ENCODE measurements around the gene EOMES. TPM values are rescaled to one million over a fixed set of nuclear protein-coding genes. Genes with fewer than 3 reads are reported as not detected.
A peak's percentile ranks its signal among the peaks of the same experiment; 100 is the strongest.
"Not testable (repeated sequence)": the region's sequence is repeated elsewhere in the genome, so short reads cannot be mapped to it uniquely, and the experiment has no call there.

Gene EOMES
- total RNA-seq: 0.98 TPM

DNA sequence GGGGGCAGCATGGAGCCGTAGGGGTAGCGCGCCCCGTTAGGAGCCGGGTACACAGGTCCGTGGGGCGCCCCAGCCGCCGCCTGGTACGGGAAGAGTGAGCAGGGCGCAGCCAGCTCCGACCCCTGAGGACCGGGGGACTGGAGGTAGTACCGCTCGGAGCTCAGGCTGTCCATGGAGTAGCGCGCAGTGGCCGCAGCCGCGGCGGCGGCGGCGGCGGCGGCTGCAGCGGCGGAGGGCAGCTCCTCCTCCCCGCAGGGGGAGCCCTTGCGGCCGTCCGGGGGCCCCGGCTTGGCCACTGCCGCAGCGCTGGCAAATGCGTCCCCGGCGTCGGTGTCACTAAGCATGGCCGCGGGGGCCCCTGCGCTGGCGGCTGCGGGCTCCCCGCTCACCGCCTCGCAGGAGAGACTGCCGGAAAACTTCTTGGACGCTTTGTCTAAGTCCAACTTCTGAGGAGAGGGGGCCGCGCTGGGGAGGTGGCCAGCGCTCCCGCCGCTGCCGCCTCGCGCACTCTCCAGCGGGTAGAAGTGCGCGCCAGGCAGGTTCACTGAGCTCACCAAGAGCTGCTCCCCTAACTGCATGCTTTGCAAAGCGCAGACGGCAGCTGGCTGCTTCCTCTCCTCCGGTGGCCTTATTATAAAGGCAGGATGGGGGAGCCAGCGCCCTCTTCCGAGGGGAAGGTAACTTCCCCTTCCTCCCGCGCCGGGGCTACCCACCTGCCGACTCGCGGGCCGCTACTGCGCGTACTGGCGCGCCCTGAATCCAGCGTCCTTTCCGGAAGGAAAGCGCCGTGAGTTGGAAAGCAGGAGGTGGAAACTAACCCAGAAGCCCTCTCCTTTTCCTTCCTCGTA, at the start of gene EOMES:
Gene EOMES, minus strand, starts transcription at position 607 of the 848 bp plus-strand sequence. Its CDS starts 29 bp downstream, at position 578.
- peak; percentile 18 for ATAC-seq
- DNase-seq (ENCODE audit: low spot score): no peak
- intact Hi-C loops (cut with DNase I): no loop called here

DNA sequence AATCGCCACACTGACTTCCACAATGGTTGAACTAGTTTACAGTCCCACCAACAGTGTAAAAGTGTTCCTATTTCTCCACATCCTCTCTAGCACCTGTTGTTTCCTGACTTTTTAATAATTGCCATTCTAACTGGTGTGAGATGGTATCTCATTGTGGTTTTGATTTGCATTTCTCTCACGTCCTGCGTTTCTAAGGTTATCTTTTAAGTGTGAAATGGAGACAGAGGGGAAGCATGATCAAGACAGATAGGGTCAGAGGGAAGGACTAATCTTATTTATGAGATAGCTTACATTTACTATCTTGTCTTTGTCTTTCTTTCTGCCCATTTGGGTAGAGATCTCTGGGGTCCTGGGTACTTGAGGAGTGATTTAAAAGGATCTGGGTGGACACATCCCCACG, 48.3 kb upstream of the EOMES start:
- ATAC-seq; DNase-seq (ENCODE audit: low spot score); intact Hi-C loops (cut with DNase I): not testable (repeated sequence)

DNA sequence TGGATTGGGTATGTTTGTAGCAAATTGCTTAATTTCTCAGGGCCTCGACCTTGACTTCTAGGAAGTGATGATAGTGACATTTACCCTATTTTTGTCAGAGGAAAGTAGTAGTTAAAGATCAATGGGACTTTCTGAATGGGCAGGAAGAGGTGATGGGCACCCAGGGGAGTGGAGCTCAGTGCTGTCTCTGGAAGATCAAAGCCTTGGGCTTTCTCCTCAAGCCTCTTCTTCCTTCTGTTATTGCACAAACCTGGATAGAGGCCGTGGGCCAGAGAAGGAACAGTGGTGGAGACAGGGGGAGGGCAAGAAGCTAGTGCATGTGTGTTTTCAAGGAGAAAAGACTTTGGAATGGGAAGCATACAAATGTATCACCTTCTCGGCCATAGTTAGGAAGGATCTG, 44.9 kb upstream of the EOMES start:
- intact Hi-C loops (cut with DNase I): no loop called here
- no peak for ATAC-seq
- DNase-seq (ENCODE audit: low spot score): no peak

DNA sequence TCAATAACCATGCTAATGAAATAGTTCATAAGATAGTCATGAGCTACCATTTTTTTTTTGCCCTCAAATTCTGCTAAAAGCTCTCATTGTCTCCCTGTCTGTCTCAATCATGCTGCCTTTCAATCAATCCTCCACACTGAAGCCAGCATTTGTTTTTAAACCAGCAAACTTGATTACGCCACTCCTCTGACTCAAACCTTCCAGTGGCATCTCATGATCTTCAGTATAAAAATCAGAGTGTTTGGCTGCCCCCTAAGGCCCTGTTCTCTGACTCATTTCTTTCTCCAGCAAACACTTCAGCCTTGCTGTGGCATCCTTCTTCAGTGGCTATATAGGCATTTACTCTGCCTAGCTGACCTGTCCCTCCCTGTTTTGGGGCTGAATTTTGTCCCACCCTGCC, 36.0 kb upstream of the EOMES start:
- peak; percentile 85 for ATAC-seq

DNA sequence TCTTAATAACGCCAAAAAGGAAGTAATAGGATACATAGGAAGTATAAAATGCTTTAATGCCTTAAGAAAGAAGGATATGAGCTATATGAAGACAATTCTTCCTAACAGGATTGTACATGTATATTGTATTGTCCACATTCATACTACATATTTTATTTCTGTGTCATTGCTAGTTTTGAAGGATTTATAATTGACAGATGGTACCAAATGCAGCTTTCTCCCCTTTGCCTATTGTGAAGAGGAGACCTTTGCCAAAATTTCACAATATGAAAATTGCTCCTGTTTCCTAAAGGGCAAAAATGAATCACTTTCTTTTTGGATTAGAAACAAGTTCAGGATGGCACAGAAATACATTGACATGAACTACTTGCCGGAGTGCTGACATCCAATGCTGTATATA, 34.8 kb upstream of the EOMES start:
- intact Hi-C loops (cut with DNase I): no loop called here
- no peak for DNase-seq (ENCODE audit: low spot score)
- ATAC-seq: no peak

More for the DNA sequence above, 36.0 kb upstream of the EOMES start:
- no peak for DNase-seq (ENCODE audit: low spot score)
- intact Hi-C loops (cut with DNase I): no loop called here

DNA sequence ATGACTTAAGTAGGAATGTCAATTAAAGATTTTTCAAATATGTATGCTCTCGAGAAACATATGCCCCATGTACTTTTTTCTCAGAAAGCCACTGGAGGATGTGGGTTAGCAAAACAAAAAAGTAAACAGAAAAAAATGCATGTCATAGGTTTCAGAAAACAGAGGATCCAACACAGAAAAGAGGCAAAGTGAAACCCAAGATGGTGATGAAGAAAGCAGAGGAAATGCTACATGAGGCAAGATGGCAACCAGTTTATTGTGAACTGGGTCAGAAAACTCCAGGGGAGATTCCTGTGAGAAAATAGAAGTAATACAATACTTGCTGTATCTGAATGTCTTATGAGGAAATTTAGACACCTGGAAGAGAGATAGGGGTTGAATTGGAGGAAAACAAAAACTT, 30.8 kb upstream of the EOMES start:
- DNase-seq (ENCODE audit: low spot score) (no peak), ATAC-seq (no peak)
- intact Hi-C loops (cut with DNase I): no loop called here

DNA sequence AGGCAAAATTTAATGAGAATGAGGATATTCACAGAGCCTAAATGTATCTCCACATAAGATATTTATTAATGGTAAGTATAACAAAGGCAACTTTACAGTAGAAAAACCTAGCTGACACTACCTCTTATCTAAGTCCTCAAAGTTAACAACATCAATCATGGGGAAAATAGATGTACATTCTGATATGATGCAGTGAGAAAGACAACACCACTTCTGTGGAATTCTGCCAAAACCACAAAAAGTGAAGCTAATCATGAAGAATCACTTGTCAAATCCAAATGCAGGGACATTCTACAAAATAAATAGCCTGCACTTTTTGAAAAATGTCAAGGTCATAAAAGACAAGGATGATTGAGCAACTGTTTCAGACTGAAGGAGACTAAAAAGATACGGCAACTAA, 27.5 kb upstream of the EOMES start:
- intact Hi-C loops (cut with DNase I): no loop called here
- ATAC-seq (no peak), DNase-seq (ENCODE audit: low spot score) (no peak)

DNA sequence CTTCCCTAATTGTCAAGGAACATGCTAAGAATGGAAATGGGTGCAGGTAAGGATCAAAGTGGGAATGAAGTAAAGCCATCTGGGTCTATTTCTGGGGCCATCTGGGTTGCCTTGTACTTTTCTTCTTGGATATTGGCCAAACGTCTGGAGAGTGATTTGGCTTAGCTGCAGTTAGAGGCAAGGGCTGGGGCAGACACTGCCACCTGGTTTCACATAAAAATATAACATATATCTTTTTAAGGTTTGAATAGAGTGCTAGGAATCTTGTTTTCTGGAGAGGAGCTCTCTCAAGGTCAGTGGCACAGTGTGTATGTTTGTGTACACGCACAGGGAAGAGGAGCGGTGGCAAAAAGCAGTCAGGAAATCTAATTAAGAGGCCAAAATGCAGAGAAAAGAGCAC, 24.7 kb upstream of the EOMES start:
- ATAC-seq (no peak), DNase-seq (ENCODE audit: low spot score) (no peak)
- intact Hi-C loops (cut with DNase I): no loop called here

DNA sequence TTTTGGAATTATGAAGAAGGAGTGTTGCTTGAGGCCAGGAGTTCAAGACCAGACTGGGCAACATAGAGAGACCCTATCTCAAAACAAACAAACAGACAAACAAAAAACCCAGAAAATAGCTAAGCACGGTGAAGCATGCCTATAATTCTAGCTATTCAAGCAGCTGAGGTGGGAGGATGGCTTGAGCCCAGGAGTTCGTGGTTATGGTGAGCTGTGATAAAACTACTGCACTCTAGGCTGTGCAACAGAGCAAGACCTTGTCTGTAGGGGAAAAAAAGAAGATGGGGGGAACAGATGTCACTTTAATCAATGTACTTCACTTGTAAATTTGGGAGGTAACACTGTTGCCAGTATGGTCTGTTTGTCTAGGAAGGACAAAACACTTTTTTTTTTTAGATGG, 18.7 kb upstream of the EOMES start:
- intact Hi-C loops (cut with DNase I): no loop called here

DNA sequence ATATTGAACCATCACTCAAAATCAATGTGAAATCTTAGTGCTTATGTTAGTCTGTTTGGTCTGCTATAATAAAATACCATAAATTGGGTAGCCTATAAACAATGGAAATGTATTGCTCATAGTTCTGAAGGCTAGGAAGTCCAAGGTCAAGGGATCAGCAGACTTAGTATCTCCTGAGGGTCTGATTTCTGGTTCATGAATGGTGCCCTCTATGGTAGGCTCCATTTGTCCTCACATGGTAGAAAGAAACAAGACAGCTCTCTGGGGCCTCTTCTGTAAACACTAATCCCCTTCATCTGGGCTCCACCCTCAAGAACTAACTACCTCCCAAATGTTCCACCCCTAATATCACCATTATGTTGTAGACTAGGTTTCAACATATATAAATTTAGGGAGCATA, 15.0 kb upstream of the EOMES start:
- ATAC-seq: no peak
- no peak for DNase-seq (ENCODE audit: low spot score)

More for the DNA sequence above, 18.7 kb upstream of the EOMES start:
- DNase-seq (ENCODE audit: low spot score) (no peak), ATAC-seq (no peak)

DNA sequence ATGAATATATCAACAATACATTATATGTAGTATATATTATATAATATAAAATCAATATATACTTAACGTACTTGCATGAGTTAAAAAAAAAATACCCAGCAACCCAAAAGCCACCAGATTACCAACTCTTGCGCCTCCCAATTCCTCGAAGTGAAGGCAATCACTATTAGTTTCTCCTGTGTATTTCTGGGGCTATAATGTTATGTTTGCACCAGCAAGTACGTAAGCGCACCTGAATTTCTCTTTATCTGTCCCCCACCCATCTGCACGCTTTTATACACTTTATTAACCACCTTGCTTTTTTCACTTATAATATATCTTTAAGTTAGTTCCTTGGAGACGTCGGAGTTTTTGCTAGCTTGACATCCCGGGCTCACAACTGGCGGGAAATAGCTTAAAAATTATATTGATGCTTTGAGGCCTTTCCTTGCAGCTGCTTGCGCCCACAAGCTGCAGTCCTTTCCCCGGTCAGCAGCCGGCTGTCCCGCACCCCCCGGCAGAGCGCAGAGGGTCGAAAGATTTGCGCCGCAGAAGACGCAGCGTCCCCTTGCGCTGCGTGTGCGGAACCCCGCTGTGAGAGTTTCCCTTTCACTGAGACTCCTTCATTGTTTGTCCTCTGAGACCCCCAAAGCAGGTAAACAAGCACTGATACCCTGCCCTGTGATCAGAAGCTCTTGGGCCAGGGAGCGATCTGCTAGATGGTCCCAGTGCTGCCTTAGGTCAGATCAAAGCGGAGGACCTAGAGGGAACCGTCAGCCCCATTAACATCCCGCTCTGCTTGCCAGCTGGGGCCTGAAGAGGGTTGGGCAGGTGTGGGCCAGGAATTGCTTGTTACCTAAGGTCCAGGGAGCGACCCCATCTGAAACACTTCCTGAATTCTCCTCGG, 8.9 kb upstream of the EOMES start:
- no peak for ATAC-seq
- intact Hi-C loops (cut with DNase I): no loop called here
- DNase-seq (ENCODE audit: low spot score): no peak

More for the DNA sequence above, 15.0 kb upstream of the EOMES start:
- intact Hi-C loops (cut with DNase I): no loop called here

DNA sequence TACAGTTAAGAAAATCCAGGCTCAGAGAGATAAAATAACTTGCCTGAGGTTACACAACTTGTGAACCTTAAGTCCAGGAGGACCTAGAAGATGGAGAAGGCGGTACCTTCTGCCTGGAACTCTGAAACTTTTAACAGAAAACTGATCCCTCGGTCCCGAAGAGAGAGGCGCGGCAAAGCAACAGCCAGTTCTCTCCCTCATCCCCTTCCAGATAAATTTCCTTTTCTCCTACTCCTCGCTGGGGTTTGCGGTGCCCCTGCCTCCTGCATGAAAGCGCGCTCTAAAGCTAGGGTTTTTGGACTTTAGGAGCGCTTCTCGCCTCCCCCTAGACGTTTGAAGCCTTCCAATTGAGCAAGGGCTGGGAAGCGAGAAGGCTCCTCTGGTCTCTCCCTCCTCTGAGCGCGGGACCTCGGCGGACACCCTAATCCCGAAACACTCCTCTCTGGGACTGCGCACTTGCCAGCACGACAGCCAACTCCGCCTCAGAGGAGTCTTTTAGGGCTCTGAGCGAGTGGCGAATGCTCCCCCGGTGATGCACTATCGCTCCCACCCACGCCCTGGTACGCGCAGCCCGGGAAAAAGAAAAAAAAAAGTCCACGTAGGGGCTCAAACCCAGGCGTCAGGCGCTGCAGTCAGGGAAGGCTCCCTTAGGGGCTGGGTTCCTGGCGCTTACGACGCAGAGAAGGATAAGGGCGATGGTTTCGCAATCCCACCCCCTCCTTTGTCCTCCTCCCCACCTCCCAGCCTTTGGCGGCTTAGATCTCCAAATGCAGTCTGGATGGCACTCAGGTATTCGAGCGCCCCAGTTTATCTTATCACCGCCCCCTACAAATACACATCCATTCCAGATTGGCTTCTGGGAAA, 7.9 kb upstream of the EOMES start:
- ATAC-seq (peak; percentile 90), DNase-seq (ENCODE audit: low spot score) (no peak)
- intact Hi-C loops (cut with DNase I): no loop called here

DNA sequence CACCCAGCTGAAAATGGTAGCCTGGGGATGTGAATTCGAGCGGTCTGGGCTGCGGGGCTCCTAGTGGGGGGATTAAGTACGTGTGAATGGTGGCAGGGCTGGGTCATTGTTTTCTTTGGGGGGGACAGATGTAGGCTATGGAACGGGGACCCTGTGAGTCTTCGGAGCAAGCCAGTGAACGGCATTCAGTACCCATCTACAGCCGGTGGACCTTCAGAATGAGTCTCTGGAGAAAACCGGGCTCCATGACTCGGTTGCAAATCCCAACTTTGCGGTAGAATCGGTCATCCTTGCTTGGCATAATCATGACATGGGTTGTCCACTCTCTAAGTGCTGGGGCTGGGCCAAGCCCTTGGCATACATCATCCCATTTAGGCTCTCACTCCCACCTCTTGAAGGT, 7.2 kb upstream of the EOMES start:
- ATAC-seq: no peak
- DNase-seq (ENCODE audit: low spot score): no peak
- intact Hi-C loops (cut with DNase I): no loop called here

DNA sequence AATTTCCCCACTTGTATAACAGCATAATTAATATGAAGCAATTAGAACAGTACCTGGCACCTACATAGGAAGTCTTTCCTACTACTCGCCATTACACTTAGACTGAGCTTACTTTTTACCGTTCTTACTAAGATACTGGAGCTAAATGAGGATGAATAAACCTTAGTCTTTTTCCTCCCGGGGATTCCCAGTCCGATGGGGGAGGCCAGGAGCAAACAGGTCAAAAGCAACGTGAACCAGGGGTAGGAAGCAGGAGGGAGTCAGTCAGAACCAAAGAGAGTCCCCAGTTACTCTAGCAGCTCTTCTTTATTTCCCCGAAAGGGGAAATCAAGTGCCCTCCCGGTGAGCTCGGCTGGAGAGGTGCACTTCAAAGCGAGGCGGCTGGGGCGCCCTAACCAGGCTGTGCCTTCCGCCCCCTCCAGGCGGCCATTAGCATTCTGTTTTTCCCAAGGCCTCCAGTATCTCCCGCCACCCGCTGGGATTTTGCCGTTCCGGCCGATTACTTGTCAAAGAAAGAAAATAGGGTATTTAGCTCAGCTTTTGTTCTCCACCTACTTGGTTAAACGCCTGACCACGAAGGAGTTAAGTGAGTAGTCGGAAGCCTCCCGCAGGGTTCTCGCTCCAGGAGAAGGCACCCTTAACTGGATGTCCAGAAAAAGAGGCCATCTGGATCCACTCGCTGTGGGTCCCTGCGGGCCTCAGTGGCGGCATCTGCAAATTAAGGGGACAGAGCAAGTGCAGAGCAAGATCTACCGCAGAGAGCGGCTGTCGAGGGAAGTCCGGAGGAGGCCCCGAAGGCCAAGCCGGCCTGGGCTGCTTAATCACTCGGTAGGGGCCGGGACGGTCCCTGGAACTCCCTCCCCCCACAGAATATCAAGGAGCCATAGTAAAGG, 6.3 kb upstream of the EOMES start:
- intact Hi-C loops (cut with DNase I): no loop called here
- ATAC-seq (peak; percentile 16), DNase-seq (ENCODE audit: low spot score) (no peak)

DNA sequence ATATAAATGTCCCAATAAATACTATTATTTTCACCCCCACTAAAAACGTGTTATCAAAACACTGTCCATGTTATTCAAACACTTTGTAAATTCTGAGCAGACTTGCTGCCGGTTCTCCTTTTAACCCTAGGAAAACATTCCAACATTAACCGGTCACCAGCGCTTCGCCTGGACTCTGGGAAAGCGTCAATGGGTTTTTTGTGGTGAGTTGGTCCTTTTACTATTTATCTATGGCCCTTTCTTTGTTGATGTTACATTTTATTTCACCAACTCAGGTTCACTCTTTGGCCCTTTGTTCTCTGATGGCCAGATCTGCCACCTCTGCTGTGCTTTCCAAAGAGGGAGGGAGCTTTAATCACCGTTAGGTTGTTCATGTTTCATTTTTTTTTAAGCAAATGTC, 4.1 kb upstream of the EOMES start:
- intact Hi-C loops (cut with DNase I): no loop called here
- DNase-seq (ENCODE audit: low spot score): no peak
- no peak for ATAC-seq

DNA sequence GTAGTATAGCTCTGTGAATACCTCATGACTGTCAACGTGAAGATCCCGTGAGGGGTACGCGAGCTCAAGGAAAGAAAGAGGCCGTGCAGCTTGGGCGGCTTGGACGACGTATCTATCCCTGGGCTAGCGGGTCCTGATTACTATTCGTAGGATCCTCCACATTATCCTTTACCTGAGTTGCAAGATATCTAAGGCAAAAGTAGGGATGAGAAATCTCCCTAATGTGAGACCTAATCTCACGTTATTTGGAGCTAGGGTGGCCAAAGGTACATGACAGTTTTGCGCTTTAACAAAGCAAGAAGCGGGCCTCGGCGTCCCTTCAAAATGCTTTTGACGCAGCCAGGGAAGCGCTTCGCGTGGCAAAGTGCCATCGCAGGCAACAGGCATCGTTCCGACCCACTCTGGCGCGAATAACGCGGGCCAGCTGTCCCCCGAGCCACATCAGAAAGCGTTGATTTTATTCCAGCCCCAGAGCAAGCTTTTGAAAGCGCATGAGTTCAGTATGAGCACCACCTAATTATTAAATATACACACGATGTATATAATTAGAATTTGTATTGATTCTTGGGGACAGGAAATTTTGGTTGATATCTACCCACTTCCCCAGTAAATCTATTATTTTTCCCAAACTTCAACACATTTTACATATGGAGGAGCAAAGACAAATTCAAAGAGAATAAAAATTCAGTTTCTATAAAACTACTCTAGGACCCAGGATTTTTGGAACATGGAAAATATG, 2.5 kb upstream of the EOMES start:
- DNase-seq (ENCODE audit: low spot score) (no peak), ATAC-seq (no peak)
- intact Hi-C loops (cut with DNase I): no loop called here

DNA sequence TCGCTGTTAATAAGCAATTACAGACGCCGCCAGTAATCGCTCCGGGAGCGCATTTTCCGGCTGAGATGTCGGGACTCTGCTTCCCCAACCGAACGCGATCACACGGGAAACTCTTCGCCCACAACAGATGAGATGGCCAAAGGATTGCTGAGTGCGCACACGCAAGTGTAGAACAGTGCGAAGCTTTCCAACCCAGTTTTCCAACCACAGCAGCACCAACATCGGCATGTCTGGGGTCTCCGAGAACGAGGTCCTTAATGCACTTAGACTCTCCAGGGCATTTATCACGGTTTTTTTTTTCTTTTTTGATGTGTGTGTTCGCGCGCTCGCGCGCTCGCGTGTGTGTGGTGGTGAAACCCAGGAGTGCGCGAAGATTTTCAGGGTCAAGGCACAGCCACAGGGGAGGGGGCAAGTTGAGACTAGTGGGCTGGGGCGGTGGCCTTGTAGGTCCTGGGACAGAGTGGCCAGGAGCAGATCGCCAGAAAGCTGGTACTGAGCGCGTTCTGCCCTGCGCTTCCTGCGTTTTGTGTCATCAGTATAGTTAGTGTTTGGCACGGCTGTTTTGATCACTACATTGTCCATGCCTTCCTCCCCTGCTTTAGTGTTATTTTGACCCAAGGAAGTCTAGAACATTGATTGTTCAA, 1.8 kb upstream of the EOMES start:
- DNase-seq (ENCODE audit: low spot score): no peak
- ATAC-seq: no peak
- intact Hi-C loops (cut with DNase I): no loop called here

All from sciatic nerve (tissue), 2 donors.